ENCODE results near the gene LCMT2. TPM values are rescaled to one million over a fixed set of nuclear protein-coding genes. Genes with fewer than 3 reads are reported as not detected.

LCMT2 gene
- total and polyA plus RNA-seq, 2 of the 8 experiments (the other 6 are each of a cell fraction or from before 2014, with no cell fraction given) = 11.2 to 11.9 TPM

- Histone ChIP-seq H2BK12ac (ENCODE audit: low read depth, low read length) (no peak overlapping the region), H4K91ac (replicated peaks; ENCODE audit: insufficient read length, low read length) (no peak overlapping the region), H2BK20ac (ENCODE audit: low read length) (no peak overlapping the region), H3K36me3 (ENCODE audit: control insufficient read depth in 2 of 4, insufficient read depth in 4 of 4, low read length in 3 of 4) (no peaks in the 10 kb centered on the region), H3K18ac (ENCODE audit: extremely low read depth, low read length) (no peak overlapping the region), H3K23ac (ENCODE audit: insufficient read length) (no peak overlapping the region), H3K79me1 (ENCODE audit: low read depth, low read length) (no peaks in the 10 kb centered on the region), H3K79me2 (ENCODE audit: control insufficient read depth in 1 of 2, insufficient read depth in 2 of 2, low read length in 2 of 2) (no peaks in the 10 kb centered on the region), H3K4me3 (ENCODE audit: extremely low read depth in 1 of 4, insufficient read depth in 2 of 4, low read depth in 3 of 4, low read length in 4 of 4) (no peak overlapping the region), H4K8ac (ENCODE audit: extremely low read depth, insufficient read depth, low read length) (no peak overlapping the region), H3K9me3 (ENCODE audit: insufficient read depth in 2 of 2, low read depth in 1 of 2, low read length in 1 of 2) (no peaks in the 10 kb centered on the region), H3K9ac (replicated peaks in 1 of 4; ENCODE audit: extremely low read depth in 1 of 4, low read depth in 3 of 4, low read length in 3 of 4) (no peak overlapping the region), H2BK5ac (ENCODE audit: low read depth, low read length) (no peak overlapping the region), H3K4ac (replicated peaks; ENCODE audit: insufficient read length, low read depth, low read length) (no peak overlapping the region), H2AK5ac (ENCODE audit: low read depth, low read length) (no peak overlapping the region), H3K27me3 (replicated peaks in 1 of 4; ENCODE audit: control insufficient read depth in 3 of 4, extremely low read depth in 1 of 4, insufficient read depth in 3 of 4, low read length in 3 of 4) (no peaks in the 10 kb centered on the region; a peak in 2 of 7 replicates), H3K27ac (ENCODE audit: low read depth, low read length) (no peak overlapping the region), H4K20me1 (replicated peaks in 1 of 2; ENCODE audit: control insufficient read depth in 1 of 2, insufficient read depth in 2 of 2, low read length in 2 of 2) (no peaks in the 10 kb centered on the region), H3K4me2 (ENCODE audit: insufficient read depth in 1 of 2, low read depth in 2 of 2, low read length in 2 of 2) (no peak overlapping the region), H4K5ac (ENCODE audit: insufficient read length, low read depth, low read length) (no peak overlapping the region), H2BK15ac (ENCODE audit: low read length) (no peak overlapping the region), H3K56ac (replicated peaks; ENCODE audit: insufficient read length, low read depth, low read length) (no peak overlapping the region), H3K23me2 (ENCODE audit: low read depth, low read length) (no peaks in the 10 kb centered on the region), H3K14ac (ENCODE audit: insufficient read length) (no peak overlapping the region), H3K4me1 (replicated peaks in 1 of 4; ENCODE audit: control insufficient read depth in 3 of 4, insufficient read depth in 4 of 4, low read length in 3 of 4) (peaks cover 0 to 4% (median 0%) of the 10 kb centered on the region in 4 experiments; a peak in 1 of 7 replicates), H2BK120ac (replicated peaks; ENCODE audit: low read depth, low read length) (no peak overlapping the region), H2AFZ (ENCODE audit: low read length) (no peak overlapping the region)
- no peak for FAIRE-seq
- CTCF ChIA-PET (ENCODE audit: partially characterized antibody) = interaction anchor here (0.6 to 1.3 kb wide), 3 partner anchors 7 to 74 kb away, joined by 4 read pairs; no protein-coding TSS in a partner anchor
- WGBS, 2 experiments (ENCODE audit: extremely low coverage in 1 of 2, insufficient coverage in 1 of 2, insufficient read length in 1 of 2, insufficient replicate concordance in 2 of 2, low coverage in 1 of 2, low lambda C conversion rate in 2 of 2, missing lambda C conversion rate in 1 of 2) = 95% methylated on average over 3 of the region's 3 CpGs; no CpG with 5 or more reads in 1 of the 2 experiments
- no peak for DNase-seq (ENCODE audit: low read depth in 1 of 2, low spot score in 2 of 2)
- TF ChIP-seq CEBPB (IDR thresholded peaks at IDR 0.05; ENCODE audit: low read depth, low read length) = no peak
- TF ChIP-seq CREB1 (IDR thresholded peaks at IDR 0.05) = no peak
- TF ChIP-seq RFX5 (IDR thresholded peaks at IDR 0.05; ENCODE audit: borderline replicate concordance, low read depth, low read length) = no peak
- TF ChIP-seq SRF (IDR thresholded peaks at IDR 0.05; ENCODE audit: low read depth, low read length) = no peak
- no peak for TF ChIP-seq KDM1A (IDR thresholded peaks at IDR 0.05; ENCODE audit: borderline replicate concordance, low read length)
- no peak for TF ChIP-seq JUND (IDR thresholded peaks at IDR 0.05; ENCODE audit: low read length)
- TF ChIP-seq ATF2 (IDR thresholded peaks at IDR 0.05; ENCODE audit: low read length) = no peak
- no peak for TF ChIP-seq TCF12 (IDR thresholded peaks at IDR 0.05; ENCODE audit: low read depth, low read length)
- no peak for TF ChIP-seq MAX (IDR thresholded peaks at IDR 0.05)
- POLR2A ChIA-PET (ENCODE audit: partially characterized antibody) = interaction anchor here (0.9 kb wide), 1 partner anchor 13 kb away, joined by 3 read pairs; no protein-coding TSS in a partner anchor
Observed at GRCh38 chr15:43299411-43299810, 31.0 kb downstream of the LCMT2 start.

Measured in H1 (cell line).